ES-I3 (cell line): ENCODE measurements around the gene FARS2.

Source experiments
- H3K36me3 ChIP-seq: 2 replicates; pipeline ENCODE4 v1.6.1; 2013; ENCODE audit warnings: mild to moderate bottlenecking, low read length, control low read depth, moderate library complexity; ENCODE audit not compliant: insufficient read depth
- H3K4me1 ChIP-seq: 2 replicates; pipeline ENCODE4 v1.6.1; 2013; ENCODE audit warnings: mild to moderate bottlenecking, control low read depth, low read length; ENCODE audit not compliant: insufficient read depth
- H3K9ac ChIP-seq: 2 replicates; pipeline ENCODE4 v1.6.1; 2013; ENCODE audit warnings: low read depth, mild to moderate bottlenecking, low read length, moderate library complexity
- H3K9me3 ChIP-seq: 2 replicates; pipeline ENCODE4 v1.6.1; 2013; ENCODE audit warnings: mild to moderate bottlenecking, low read length, moderate library complexity; ENCODE audit not compliant: control insufficient read depth, insufficient read depth

Gene FARS2

DNA sequence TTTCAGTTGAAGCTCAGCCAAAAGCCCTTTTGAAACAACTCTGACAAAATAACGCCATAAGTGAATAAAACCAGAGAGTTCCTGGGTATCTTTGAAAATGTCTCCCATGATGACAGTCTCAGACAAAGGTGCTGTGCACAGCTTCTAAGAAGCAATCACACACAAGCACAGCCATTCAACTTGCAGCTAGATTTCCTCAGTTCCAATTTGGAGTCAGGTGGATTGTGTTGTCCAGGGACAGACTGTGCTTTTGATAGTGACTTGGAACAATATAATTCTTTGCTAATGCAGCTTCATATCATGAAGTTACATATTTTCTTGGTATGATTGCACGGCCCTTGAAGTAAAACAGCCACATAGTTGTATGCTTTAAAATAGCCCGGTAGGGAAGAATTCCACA, 105.6 kb downstream of the FARS2 start:
- no peaks in the 10 kb centered on the region for H3K36me3 ChIP-seq
- no peaks in the 10 kb centered on the region for H3K4me1 ChIP-seq

GRCh38 chr6:5367510-5367909, 106.2 kb downstream of the FARS2 start:
- Histone ChIP-seq H3K4me1 (no peaks in the 10 kb centered on the region), H3K36me3 (no peaks in the 10 kb centered on the region), H3K9ac (no peak overlapping the region), H3K9me3 (no peaks in the 10 kb centered on the region)

More for the DNA sequence above, 105.6 kb downstream of the FARS2 start:
- H3K9ac ChIP-seq: no peak overlapping the region
- no peaks in the 10 kb centered on the region for H3K9me3 ChIP-seq

- no peaks in the 10 kb centered on the region for H3K9me3 ChIP-seq
- H3K9ac ChIP-seq: no peak overlapping the region
- no peaks in the 10 kb centered on the region for H3K36me3 ChIP-seq
- H3K4me1 ChIP-seq: no peaks in the 10 kb centered on the region
Measured at GRCh38 chr6:5373430-5373829, 112.1 kb downstream of the FARS2 start.

DNA sequence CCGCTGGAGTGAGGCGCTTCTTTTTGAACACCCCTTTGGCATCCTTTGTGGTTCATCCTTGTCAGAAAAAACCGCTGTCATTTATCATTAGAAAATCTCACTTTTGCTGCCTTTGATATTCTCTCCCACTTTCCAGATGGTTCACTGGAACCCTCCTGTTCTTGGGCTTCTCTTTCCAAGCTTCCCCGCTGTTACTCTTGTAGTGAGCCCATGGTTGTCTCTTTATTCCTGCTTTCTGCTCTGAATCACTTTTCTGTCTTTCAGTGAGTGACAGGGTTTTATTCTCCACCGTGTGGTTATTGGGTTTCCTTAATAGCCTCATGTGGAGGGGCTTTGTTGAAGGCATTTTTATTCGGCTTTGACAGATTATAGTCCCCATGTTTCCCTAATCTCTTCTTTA, 117.0 kb downstream of the FARS2 start:
- Histone ChIP-seq H3K4me1 (no peaks in the 10 kb centered on the region), H3K36me3 (no peaks in the 10 kb centered on the region), H3K9me3 (no peaks in the 10 kb centered on the region), H3K9ac (no peak overlapping the region)

- Histone ChIP-seq H3K9me3 (no peaks in the 10 kb centered on the region), H3K4me1 (no peaks in the 10 kb centered on the region), H3K36me3 (no peaks in the 10 kb centered on the region; the same call in 1 of the 2 replicates), H3K9ac (no peak overlapping the region)
Measured at GRCh38 chr6:5379647-5380242, 118.4 kb downstream of the FARS2 start.

GRCh38 chr6:5383856-5384255, 122.5 kb downstream of the FARS2 start:
- no peaks in the 10 kb centered on the region; the same call in 1 of the 2 replicates for H3K36me3 ChIP-seq
- no peak overlapping the region for H3K9ac ChIP-seq
- no peaks in the 10 kb centered on the region for H3K4me1 ChIP-seq
- no peaks in the 10 kb centered on the region for H3K9me3 ChIP-seq

DNA sequence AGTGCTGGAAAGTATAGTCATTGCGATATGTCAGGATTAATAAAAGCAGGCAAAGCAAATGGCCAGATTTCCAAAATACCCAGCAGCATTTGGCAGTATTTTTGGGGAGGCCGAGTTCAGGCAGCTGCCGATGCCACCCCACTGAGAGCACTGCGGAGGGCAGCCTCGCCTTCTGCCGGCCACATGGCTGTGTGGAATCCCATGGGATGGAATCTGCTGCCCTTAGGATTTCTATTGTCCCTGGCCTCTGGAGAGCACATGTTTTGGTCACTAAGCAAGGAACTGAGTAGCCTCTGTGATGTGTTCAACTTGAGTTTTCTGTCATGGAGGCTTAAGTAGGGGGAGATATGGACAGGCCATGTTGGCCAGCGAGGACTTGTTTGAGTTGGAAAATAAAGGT, 123.0 kb downstream of the FARS2 start:
- Histone ChIP-seq H3K36me3 (no peaks in the 10 kb centered on the region; the same call in 1 of the 2 replicates), H3K4me1 (no peaks in the 10 kb centered on the region), H3K9ac (no peak overlapping the region), H3K9me3 (no peaks in the 10 kb centered on the region)

DNA sequence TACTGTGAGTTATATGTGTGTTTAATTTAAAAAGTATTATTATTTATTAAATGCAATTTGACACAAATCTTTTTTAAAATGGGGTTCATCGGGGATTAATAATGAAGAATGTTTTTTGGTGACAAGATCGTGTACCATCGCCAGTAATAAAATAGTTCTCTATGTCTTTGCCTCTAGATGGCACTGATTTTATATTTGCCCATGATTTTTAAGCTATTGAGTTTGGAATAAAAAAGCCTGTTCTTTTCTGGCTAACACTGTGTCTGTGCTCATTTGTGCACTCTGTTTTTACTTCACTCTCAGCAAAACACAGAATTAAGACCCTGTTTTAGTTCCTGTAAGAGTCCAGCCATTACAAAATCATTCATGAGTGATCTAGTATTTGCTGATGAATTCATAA, 127.0 kb downstream of the FARS2 start:
- H3K9me3 ChIP-seq: no peaks in the 10 kb centered on the region
- H3K9ac ChIP-seq: no peak overlapping the region
- H3K4me1 ChIP-seq: no peaks in the 10 kb centered on the region
- H3K36me3 ChIP-seq: no peaks in the 10 kb centered on the region; the same call in 1 of the 2 replicates

DNA sequence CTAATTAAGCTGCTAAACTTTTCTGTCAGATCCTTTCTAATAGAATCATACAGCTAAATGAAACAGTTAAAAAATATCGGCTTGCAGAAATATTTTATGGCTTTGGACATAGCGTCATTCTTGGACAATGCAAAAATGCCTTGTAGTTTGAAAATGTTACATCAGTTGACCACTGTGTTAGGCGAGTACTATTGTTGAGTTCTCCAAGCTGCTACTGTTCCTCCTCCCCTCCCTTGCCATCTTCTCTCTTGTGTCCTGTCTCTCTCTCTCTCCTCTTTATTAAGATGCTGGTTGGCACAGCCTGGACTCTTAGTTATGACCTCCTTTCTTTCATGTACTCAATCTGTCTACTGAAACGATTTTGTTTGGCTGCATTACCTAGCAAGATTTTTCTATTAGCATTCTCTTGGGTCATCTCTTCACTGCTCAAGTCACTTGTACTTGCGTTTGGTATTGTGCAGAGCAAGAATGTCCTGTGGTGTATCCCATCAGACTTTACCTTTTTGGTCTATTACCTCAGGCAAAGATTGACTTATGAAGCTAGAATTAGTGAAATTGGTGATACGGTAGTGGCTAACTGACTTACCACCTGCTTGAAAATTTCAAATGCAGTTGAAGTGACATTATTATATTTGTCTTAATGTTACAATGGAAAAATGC, 127.9 kb downstream of the FARS2 start:
- Histone ChIP-seq H3K4me1 (no peaks in the 10 kb centered on the region), H3K9ac (no peak overlapping the region), H3K36me3 (no peaks in the 10 kb centered on the region; the same call in 1 of the 2 replicates)

DNA sequence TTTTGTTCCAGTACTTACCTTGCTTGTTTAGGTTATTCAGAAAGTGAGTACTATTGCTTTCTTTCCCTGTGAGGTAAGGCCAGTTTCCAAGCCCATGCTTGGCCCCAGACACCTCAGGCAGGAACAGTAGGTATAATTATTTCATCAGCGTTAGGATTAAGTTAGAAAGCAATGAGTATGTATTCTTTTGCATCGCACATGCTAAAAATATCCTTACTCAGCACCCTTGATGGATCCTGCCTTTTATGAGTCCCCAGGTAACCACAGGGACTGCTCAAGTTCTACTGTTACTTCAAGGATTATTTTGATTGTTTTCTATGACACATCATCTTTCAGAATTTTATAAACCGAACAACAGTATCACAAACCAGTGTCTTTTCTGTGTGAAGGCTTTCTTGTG, 128.9 kb downstream of the FARS2 start:
- Histone ChIP-seq H3K9me3 (no peaks in the 10 kb centered on the region), H3K4me1 (no peaks in the 10 kb centered on the region), H3K36me3 (no peaks in the 10 kb centered on the region), H3K9ac (no peak overlapping the region)

More for the DNA sequence above, 127.9 kb downstream of the FARS2 start:
- no peaks in the 10 kb centered on the region for H3K9me3 ChIP-seq

DNA sequence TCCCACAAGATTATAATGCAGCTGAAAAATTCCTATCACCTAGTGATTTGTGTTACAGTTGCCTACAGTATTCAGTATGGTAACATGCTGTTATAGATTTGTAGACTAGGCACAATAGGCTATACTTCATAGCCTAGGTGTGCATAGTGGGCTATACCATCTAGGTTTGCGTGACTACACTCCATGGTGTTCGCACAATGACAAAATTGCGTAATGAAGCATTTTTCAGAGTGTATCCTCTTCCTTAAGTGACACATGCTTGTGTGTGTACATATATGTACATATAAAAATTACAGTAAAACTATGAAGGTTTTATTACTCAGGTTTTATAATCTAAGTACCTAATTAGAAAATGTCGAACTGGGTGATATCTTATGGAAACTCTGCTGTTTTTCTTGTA, 133.0 kb downstream of the FARS2 start:
- Histone ChIP-seq H3K36me3 (no peaks in the 10 kb centered on the region), H3K4me1 (no peaks in the 10 kb centered on the region), H3K9me3 (no peaks in the 10 kb centered on the region), H3K9ac (no peak overlapping the region)

DNA sequence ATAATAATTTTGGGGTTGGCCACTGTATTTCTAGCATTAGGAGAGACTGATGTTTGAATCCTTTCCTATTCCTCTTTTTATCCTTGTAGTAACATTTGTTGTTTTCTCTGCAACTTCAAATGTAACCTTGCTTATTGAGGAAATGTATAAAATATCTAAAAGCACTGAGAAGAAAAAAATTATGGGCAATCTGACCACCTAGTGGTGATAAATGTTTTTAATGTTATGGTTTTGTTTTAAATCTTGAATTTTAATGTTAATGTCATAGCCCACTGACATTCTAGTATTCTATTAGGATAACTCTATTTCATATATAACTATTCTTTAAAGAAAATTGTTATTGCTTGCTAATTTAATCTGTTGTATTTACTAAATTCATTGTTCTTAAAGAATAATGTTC, 134.4 kb downstream of the FARS2 start:
- Histone ChIP-seq H3K9ac (no peak overlapping the region), H3K9me3 (no peaks in the 10 kb centered on the region), H3K4me1 (no peaks in the 10 kb centered on the region), H3K36me3 (no peaks in the 10 kb centered on the region)

DNA sequence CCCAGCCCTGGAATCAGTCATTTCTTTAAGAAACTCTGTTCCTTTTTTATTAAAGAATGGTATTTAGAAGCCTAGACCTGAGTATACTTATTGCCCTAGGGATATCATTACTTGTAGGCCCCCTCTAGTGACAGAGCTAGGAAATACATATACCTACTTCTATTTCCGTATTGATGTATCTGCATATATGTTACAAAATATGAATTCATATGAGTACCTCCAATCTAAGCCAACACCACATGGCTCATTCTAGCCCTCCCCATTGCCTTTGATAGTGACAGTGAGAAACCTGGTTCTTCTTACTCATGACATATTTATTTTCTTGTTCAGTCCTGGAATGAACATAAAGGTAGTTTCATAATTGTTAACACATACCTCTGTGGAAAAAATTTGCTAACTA, 137.2 kb downstream of the FARS2 start:
- H3K4me1 ChIP-seq: no peaks in the 10 kb centered on the region
- H3K36me3 ChIP-seq: no peaks in the 10 kb centered on the region
- H3K9me3 ChIP-seq: no peaks in the 10 kb centered on the region
- H3K9ac ChIP-seq: no peak overlapping the region

DNA sequence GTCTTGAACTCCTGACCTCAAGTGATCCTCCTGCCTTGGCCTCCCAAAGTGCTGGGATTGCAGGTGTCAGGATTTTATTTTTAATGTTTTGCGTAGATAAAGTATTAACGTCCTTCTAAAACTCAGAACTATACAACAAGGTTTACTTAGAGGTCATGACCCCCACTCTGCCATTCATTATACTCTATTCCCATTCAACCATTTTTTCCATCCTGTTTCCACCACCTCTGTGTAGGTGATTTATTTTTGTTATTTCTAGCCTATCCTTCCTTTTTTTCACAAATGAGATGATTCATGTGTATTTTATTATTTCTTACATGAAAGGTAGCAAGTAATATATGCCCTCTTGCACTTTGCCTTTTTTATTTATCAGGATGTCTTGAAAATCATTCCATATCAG, 138.1 kb downstream of the FARS2 start:
- no peak overlapping the region for H3K9ac ChIP-seq
- H3K36me3 ChIP-seq: no peaks in the 10 kb centered on the region
- H3K9me3 ChIP-seq: no peaks in the 10 kb centered on the region
- no peaks in the 10 kb centered on the region for H3K4me1 ChIP-seq
